C4-2B (cell line): ENCODE results near the gene NUP214.
"Not testable (repeated sequence)": the region's sequence is repeated elsewhere in the genome, so short reads cannot be mapped to it uniquely, and the experiment has no call there.

Experiments
- H3K27ac ChIP-seq: fragments of 450-650 bp; 2 replicates; pipeline ENCODE4 v1.5.1; 2017
- ZFX ChIP-seq: fragments of 450-650 bp; IDR thresholded peaks from 2 replicates; pipeline ENCODE4 v1.6.1; 2017
- TF ChIP-seq, protein P1 (sequence below): fragments of 450-650 bp; conservative IDR thresholded peaks from 2 replicates; pipeline ENCODE4 v1.5.1; 2017; ENCODE audit warnings: mild to moderate bottlenecking

The NUP214 gene

GRCh38 chr9:131149688-131150053 lies 24.3 kb downstream of the NUP214 start:
- no peak overlapping the region for H3K27ac ChIP-seq
- TF ChIP-seq ZFX, result no peak
- TF ChIP-seq, protein P1, sequence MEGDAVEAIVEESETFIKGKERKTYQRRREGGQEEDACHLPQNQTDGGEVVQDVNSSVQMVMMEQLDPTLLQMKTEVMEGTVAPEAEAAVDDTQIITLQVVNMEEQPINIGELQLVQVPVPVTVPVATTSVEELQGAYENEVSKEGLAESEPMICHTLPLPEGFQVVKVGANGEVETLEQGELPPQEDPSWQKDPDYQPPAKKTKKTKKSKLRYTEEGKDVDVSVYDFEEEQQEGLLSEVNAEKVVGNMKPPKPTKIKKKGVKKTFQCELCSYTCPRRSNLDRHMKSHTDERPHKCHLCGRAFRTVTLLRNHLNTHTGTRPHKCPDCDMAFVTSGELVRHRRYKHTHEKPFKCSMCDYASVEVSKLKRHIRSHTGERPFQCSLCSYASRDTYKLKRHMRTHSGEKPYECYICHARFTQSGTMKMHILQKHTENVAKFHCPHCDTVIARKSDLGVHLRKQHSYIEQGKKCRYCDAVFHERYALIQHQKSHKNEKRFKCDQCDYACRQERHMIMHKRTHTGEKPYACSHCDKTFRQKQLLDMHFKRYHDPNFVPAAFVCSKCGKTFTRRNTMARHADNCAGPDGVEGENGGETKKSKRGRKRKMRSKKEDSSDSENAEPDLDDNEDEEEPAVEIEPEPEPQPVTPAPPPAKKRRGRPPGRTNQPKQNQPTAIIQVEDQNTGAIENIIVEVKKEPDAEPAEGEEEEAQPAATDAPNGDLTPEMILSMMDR, result no peak

- TF ChIP-seq, protein P1, result no peak
- TF ChIP-seq ZFX, result no peak
- no peak overlapping the region for H3K27ac ChIP-seq
These were observed 28.2 kb downstream of the NUP214 start for GRCh38 chr9:131153595-131153994.

GRCh38 chr9:131158673-131159072 lies 33.3 kb downstream of the NUP214 start:
- H3K27ac ChIP-seq, result not testable (repeated sequence)

- no peak for TF ChIP-seq ZFX
- TF ChIP-seq, protein P1, result no peak
- H3K27ac ChIP-seq, result no peak overlapping the region
These were observed 35.2 kb downstream of the NUP214 start for GRCh38 chr9:131160416-131161112.

GRCh38 chr9:131161585-131161984 lies 36.2 kb downstream of the NUP214 start:
- no peak overlapping the region for H3K27ac ChIP-seq
- TF ChIP-seq, protein P1, result no peak
- no peak for TF ChIP-seq ZFX

DNA sequence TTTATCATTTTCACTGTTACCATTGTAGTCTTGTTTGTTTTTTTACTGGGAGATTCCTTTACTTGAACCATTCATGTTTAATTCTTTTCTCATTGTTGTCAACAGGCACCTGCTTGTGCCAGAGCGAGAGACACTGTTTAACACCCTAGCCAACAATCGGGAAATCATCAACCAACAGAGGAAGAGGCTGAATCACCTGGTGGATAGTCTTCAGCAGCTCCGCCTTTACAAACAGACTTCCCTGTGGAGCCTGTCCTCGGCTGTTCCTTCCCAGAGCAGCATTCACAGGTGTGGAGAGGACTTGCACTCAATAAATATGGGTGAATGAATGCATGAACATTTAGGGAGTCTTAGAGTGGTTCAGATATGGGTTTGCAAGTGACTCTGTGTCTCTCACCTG lies 37.5 kb downstream of the NUP214 start:
- H3K27ac ChIP-seq, result no peak overlapping the region
- TF ChIP-seq ZFX, result no peak
- TF ChIP-seq, protein P1, result no peak

DNA sequence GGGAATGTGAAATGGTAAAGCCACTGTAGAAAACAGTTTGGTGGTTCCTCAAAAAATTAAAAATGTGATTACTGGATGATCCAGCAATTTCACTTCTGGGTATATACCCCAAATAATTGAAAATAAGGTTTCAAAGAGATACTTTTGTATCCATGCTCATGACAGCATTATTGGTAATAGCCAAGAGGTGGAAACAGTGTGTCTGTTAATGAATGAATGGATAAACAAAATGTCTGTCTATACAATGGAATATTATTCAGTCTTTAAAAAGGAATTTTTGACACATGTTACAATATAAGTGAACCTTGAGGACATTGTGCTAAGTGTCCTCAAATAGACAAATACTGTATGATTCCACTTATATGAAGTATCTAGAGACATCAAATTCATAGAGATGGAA lies 40.1 kb downstream of the NUP214 start:
- H3K27ac ChIP-seq, result no peak overlapping the region
- no peak for TF ChIP-seq ZFX
- TF ChIP-seq, protein P1, result no peak

- TF ChIP-seq, protein P1, result no peak
- no peak for TF ChIP-seq ZFX
- H3K27ac ChIP-seq, result no peak overlapping the region
These were observed 41.8 kb downstream of the NUP214 start for GRCh38 chr9:131167146-131167692.
